ENCODE measurements around the gene PREX1. TPM values are rescaled to one million over a fixed set of nuclear protein-coding genes. Genes with fewer than 3 reads are reported as not detected.

Gene PREX1
- polyA plus RNA-seq, 1 experiment, result 1.3 TPM

GRCh38 chr20:48592107-48592940 lies 235.5 kb downstream of the PREX1 start:
- no peak for TF ChIP-seq CTCF (IDR thresholded peaks at IDR 0.05; ENCODE audit: insufficient read depth, low read depth, low read length)
- H3K27me3 ChIP-seq (ENCODE audit: control insufficient read depth, insufficient read depth, low read length), result no peaks in the 10 kb centered on the region; the same call in 1 of the 2 replicates
- ChIA-PET POLR2A (no interaction called here), CTCF (no interaction called here)
- DNase-seq (ENCODE audit: low read depth), result no peak
- H3K4me3 ChIP-seq (ENCODE audit: low read depth, low read length), result no peak overlapping the region
- no peaks in the 10 kb centered on the region for H3K36me3 ChIP-seq (ENCODE audit: control insufficient read depth, insufficient read depth, low read length)

GRCh38 chr20:48586730-48587129 lies 241.1 kb downstream of the PREX1 start:
- Histone ChIP-seq H3K4me3 (ENCODE audit: low read depth, low read length) (no peak overlapping the region), H3K27me3 (ENCODE audit: control insufficient read depth, insufficient read depth, low read length) (peaks cover 7% of the 10 kb centered on the region; the same call in 1 of the 2 replicates), H3K36me3 (ENCODE audit: control insufficient read depth, insufficient read depth, low read length) (no peaks in the 10 kb centered on the region)
- DNase-seq (ENCODE audit: low read depth), result no peak
- no peak for TF ChIP-seq CTCF (IDR thresholded peaks at IDR 0.05; ENCODE audit: insufficient read depth, low read depth, low read length)
- POLR2A ChIA-PET, result interaction anchor here (0.7 kb wide), 1 partner anchor 795 kb away, joined by 17 read pairs; no protein-coding TSS in a partner anchor
- CTCF ChIA-PET, result no interaction called here

- Histone ChIP-seq H3K4me3 (ENCODE audit: low read depth, low read length) (no peak overlapping the region), H3K36me3 (ENCODE audit: control insufficient read depth, insufficient read depth, low read length) (no peaks in the 10 kb centered on the region), H3K27me3 (ENCODE audit: control insufficient read depth, insufficient read depth, low read length) (peaks cover 7% of the 10 kb centered on the region; the same call in 1 of the 2 replicates)
- ChIA-PET CTCF (no interaction called here), POLR2A (no interaction called here)
- TF ChIP-seq CTCF (IDR thresholded peaks at IDR 0.05; ENCODE audit: insufficient read depth, low read depth, low read length), result no peak
- no peak for DNase-seq (ENCODE audit: low read depth)
These were observed 242.5 kb downstream of the PREX1 start for GRCh38 chr20:48585061-48585870.

- DNase-seq (ENCODE audit: low read depth), result no peak
- Histone ChIP-seq H3K27me3 (ENCODE audit: control insufficient read depth, insufficient read depth, low read length) (peaks cover 7% of the 10 kb centered on the region; the same call in 1 of the 2 replicates), H3K4me3 (ENCODE audit: low read depth, low read length) (no peak overlapping the region), H3K36me3 (ENCODE audit: control insufficient read depth, insufficient read depth, low read length) (no peaks in the 10 kb centered on the region)
- ChIA-PET CTCF (interaction anchor here (0.7 kb wide), 1 partner anchor 35 kb away, joined by 3 read pairs; no protein-coding TSS in a partner anchor), POLR2A (no interaction called here)
- no peak for TF ChIP-seq CTCF (IDR thresholded peaks at IDR 0.05; ENCODE audit: insufficient read depth, low read depth, low read length)
These were observed 243.3 kb downstream of the PREX1 start for GRCh38 chr20:48584391-48585060.

Data from BJ (cell line).